ENCODE measurements around the gene TRIM29. TPM values are rescaled to one million over a fixed set of nuclear protein-coding genes. Genes with fewer than 3 reads are reported as not detected.

TRIM29 gene
- total and polyA plus RNA-seq, 2 experiments from 2014 or later = not detected

DNA sequence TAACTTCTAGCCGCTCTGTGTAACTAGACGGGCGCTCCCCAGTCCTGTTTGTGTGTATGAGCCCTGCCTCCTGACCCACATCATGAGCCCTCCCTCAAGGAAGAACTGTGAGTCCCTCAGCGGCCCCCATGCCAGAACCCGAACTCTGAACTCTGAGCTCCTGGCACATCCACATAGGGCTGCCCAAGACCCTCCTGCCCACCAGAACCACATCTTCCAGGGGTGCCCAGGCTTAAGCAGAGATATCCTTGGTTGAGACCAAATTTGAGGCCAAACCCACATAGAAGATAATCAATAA is 3.0 kb downstream of the TRIM29 start:
- Histone ChIP-seq H3K27ac (no peak overlapping the region), H3K9me3 (ENCODE audit: low read depth) (no peaks in the 10 kb centered on the region), H3K27me3 (no peaks in the 10 kb centered on the region), H3K36me3 (no peaks in the 10 kb centered on the region), H3K4me3 (no peak overlapping the region), H3K4me1 (ENCODE audit: low read depth) (peaks cover 3% of the 10 kb centered on the region)
- TF ChIP-seq, protein P1, sequence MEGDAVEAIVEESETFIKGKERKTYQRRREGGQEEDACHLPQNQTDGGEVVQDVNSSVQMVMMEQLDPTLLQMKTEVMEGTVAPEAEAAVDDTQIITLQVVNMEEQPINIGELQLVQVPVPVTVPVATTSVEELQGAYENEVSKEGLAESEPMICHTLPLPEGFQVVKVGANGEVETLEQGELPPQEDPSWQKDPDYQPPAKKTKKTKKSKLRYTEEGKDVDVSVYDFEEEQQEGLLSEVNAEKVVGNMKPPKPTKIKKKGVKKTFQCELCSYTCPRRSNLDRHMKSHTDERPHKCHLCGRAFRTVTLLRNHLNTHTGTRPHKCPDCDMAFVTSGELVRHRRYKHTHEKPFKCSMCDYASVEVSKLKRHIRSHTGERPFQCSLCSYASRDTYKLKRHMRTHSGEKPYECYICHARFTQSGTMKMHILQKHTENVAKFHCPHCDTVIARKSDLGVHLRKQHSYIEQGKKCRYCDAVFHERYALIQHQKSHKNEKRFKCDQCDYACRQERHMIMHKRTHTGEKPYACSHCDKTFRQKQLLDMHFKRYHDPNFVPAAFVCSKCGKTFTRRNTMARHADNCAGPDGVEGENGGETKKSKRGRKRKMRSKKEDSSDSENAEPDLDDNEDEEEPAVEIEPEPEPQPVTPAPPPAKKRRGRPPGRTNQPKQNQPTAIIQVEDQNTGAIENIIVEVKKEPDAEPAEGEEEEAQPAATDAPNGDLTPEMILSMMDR (IDR thresholded peaks at IDR 0.05; ENCODE audit: low read depth, low read length) = no peak
- no peak for DNase-seq (ENCODE audit: low read depth in 1 of 2, low spot score in 1 of 2)

DNA sequence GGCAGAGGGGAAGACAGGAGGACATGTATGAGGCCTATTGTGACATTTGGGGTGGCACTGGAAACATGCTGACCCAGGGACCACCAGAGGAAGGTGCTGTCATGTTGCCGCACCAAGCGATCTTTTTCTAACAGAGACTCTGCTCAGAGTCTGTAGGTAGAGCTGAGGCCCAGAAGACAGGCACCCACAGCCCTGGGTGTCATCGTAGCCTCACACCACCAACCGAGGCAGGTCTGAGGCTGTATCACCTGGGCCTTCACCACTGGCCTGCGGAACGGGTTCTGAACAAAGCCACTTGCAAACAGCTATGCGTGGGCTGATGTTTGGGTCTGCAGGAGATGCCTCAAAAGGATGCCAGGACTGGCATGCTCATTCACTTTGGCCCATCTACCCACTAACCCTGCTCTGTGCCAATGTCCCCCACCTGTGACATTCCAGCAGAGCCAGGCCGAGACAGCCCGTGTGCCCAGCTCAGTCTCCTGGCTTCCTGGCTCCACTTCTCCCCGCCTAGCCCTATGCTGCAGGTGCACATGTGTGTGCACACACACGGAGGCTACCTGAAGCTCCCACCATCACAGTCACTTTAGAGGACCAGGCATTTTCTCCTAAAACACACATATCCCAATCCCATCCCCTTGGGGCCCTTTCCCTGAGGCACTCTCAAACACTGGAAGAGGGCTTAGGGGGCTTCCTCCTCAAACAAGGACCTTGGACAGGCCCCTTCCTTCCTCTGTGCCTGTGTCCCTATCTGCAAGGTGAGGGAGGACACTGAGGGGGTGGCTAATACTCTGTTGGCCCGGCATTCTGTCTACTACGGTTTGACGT is 3.6 kb downstream of the TRIM29 start:
- TF ChIP-seq, protein P1 (IDR thresholded peaks at IDR 0.05; ENCODE audit: low read depth, low read length) = no peak
- peaks cover 3% of the 10 kb centered on the region for H3K4me1 ChIP-seq (ENCODE audit: low read depth)
- H3K27me3 ChIP-seq = no peaks in the 10 kb centered on the region
- H3K9me3 ChIP-seq (ENCODE audit: low read depth) = no peaks in the 10 kb centered on the region
- no peak for DNase-seq (ENCODE audit: low read depth in 1 of 2, low spot score in 1 of 2)
- H3K36me3 ChIP-seq = no peaks in the 10 kb centered on the region
- no peak overlapping the region for H3K4me3 ChIP-seq
- no peak overlapping the region for H3K27ac ChIP-seq

DNA sequence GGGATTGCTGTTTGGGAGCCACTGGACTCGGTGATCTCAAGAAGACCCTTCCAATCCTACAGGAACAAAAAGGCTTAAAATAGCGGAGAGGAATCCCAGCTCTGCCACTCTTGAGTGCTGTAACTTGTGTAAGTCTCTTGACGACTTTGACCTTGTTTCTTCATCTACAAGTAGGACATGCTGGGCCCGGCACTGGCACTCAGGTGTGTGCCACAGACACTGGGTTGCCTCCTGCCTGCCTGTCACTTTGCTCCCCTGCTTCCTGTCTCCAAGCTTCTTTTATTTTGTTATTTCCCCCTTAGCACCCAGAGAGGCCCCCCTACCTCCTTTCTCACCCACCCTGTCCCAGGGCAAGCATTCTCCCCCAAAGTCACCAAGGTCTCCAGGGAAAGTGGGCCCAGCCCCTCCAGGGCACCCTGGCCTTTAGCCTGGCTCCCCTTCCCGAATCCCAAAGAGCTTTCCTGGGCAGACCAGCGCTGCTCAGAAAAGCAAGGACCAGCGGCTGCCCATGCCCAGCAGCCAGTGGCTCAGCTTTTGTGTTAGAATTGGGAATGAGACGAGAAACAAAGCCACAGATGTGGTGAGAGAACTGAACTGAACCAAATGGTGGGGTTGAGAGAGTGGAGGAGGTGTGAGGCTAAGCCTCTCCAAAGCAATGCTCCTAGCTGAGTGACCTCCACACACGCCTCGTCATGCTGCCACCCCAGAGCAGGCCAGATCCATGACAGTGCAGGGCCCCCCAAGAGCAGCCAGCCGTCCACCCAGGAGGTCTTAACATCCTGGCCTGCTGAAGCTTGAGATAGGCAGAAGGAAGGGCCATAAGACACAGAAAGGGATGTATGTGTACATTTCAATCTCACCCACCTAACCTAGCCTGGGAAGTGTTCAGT is 4.5 kb downstream of the TRIM29 start:
- DNase-seq (ENCODE audit: low read depth in 1 of 2, low spot score in 1 of 2) = peak in 1 of 2 donors; percentile 37
- Histone ChIP-seq H3K36me3 (no peaks in the 10 kb centered on the region), H3K4me1 (ENCODE audit: low read depth) (peaks cover 3% of the 10 kb centered on the region), H3K27ac (no peak overlapping the region), H3K9me3 (ENCODE audit: low read depth) (no peaks in the 10 kb centered on the region), H3K27me3 (peaks cover under 1% of the 10 kb centered on the region), H3K4me3 (no peak overlapping the region)
- TF ChIP-seq, protein P1 (IDR thresholded peaks at IDR 0.05; ENCODE audit: low read depth, low read length) = no peak

DNA sequence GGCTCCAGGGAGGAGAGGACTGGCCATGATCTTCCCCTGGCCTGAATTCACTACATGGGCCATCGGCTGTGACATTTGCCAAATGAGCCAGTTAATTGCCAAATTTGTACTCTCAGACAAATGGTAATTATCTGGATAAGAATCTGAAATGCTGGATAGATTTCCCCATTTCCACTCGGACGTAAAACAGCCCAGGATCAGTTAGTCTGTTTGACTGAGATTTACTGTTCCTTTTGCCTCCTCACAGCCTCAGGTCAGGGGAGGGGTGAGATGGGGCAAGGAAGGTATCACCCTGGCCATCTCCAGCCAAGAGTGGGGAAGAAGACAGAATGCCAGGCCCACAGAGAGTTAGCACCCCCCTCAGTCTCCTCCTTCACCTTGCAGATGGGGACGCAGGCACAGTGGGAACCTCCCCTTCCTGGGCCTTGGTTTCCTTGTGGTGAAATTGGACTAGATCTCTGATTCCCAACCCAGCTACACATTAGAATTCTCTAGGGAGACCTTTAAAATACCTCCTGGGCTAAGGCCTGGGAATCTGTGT is 5.2 kb downstream of the TRIM29 start:
- Histone ChIP-seq H3K4me3 (no peak overlapping the region), H3K27me3 (peaks cover 8% of the 10 kb centered on the region), H3K4me1 (ENCODE audit: low read depth) (peaks cover 3% of the 10 kb centered on the region), H3K36me3 (no peaks in the 10 kb centered on the region), H3K27ac (no peak overlapping the region), H3K9me3 (ENCODE audit: low read depth) (no peaks in the 10 kb centered on the region)
- no peak for DNase-seq (ENCODE audit: low read depth in 1 of 2, low spot score in 1 of 2)
- TF ChIP-seq, protein P1 (IDR thresholded peaks at IDR 0.05; ENCODE audit: low read depth, low read length) = no peak

GRCh38 chr11:120131941-120132644 is 5.8 kb downstream of the TRIM29 start:
- Histone ChIP-seq H3K4me1 (ENCODE audit: low read depth) (peaks cover 3% of the 10 kb centered on the region), H3K27ac (no peak overlapping the region), H3K27me3 (peaks cover 8% of the 10 kb centered on the region), H3K36me3 (no peaks in the 10 kb centered on the region), H3K4me3 (no peak overlapping the region), H3K9me3 (ENCODE audit: low read depth) (no peaks in the 10 kb centered on the region)
- TF ChIP-seq, protein P1 (IDR thresholded peaks at IDR 0.05; ENCODE audit: low read depth, low read length) = no peak
- DNase-seq (ENCODE audit: low read depth in 1 of 2, low spot score in 1 of 2) = no peak

All from cardiac muscle cell (in vitro differentiated cells and primary cell).